HCT116 (cell line): ENCODE data around the gene GALNT2. TPM values are rescaled to one million over a fixed set of nuclear protein-coding genes. Genes with fewer than 3 reads are reported as not detected.

Experiments used
- ATAC-seq: fragments of 200-7000 bp; cut with Tn5 transposase; 2 replicates; pipeline ENCODE4 v1.9.1; 2020; ENCODE audit warnings: mild to moderate bottlenecking, moderate library complexity
- BruUV-seq: library from RNA; stranded (reverse); fragments of 400-500 nt; replicated peaks from 2 replicates; lab custom pipeline; 2021; lab: Mats Ljungman, UMichigan
- CTCF ChIA-PET: fragments of 300-600 bp; sonication (Branson Sonifier 250); formaldehyde crosslinking; loops from one replicate; lab custom pipeline; 2021; ENCODE audit warnings: antibody characterized with exemption; lab: Charles Lee
- POLR2A ChIA-PET: fragments of 300-600, 350-600 bp; sonication (Branson Sonifier 250); formaldehyde crosslinking; loops from one replicate; lab custom pipeline; 2021; ENCODE audit warnings: antibody characterized with exemption; lab: Charles Lee
- RAD21 ChIA-PET, 2 experiments: fragments of 300-600 bp; sonication (Branson Sonifier 250); formaldehyde crosslinking; loops; one replicate each; lab custom pipeline; 2023; ENCODE audit warnings: low total read pairs in 2 of 2; ENCODE audit not compliant: uncharacterized antibody in 2 of 2, unreplicated experiment in 2 of 2, low non-redundant PET in 1 of 2; lab: Charles Lee
- DNase-seq: peaks from one replicate; pipeline ENCODE4 v3.0.0-alpha.2; 2010; ENCODE audit warnings: low read depth, low spot score
- H2AFZ ChIP-seq: fragments of 200-600 bp; shearing (Covaris generic), sonication (generic); 2 replicates; pipeline ENCODE4 v1.6.1; 2017; ENCODE audit warnings: low read depth, mixed run types, mixed read lengths, antibody characterized with exemption, low read length; ENCODE audit not compliant: poor library complexity, severe bottlenecking
- H3K27ac ChIP-seq: 2 replicates; pipeline ENCODE4 v1.5.1; 2012; ENCODE audit warnings: low read depth, low read length
- H3K27me3 ChIP-seq: fragments of 200-600 bp; sonication (generic); 2 replicates; pipeline ENCODE4 v1.6.1; 2016; ENCODE audit warnings: mixed run types, low read length, mixed read lengths; ENCODE audit not compliant: insufficient read depth
- H3K36me3 ChIP-seq, 2 experiments: fragments of 200-500 bp in 1 of 2; fragments of 200-600 bp in 1 of 2; sonication (Bioruptor generic) in 1 of 2; sonication (generic) in 1 of 2; 2 replicates each; pipeline versions ENCODE4 v1.5.1 to v1.6.1; 2014 to 2016; ENCODE audit warnings: low read length in 2 of 2, inconsistent platforms in 1 of 2, mixed read lengths in 1 of 2, mixed run types in 1 of 2; ENCODE audit not compliant: insufficient read depth in 2 of 2, control insufficient read depth in 1 of 2
- H3K4me1 ChIP-seq, 2 experiments: fragments of 200-600 bp in 1 of 2; sonication (generic) in 1 of 2; 2 replicates each; pipeline versions ENCODE4 v1.5.1 to v1.6.1; 2012 to 2017; ENCODE audit warnings: low read length in 2 of 2, inconsistent platforms in 1 of 2, mild to moderate bottlenecking in 1 of 2, mixed read lengths in 1 of 2, mixed run types in 1 of 2, moderate library complexity in 1 of 2; ENCODE audit not compliant: insufficient read depth in 2 of 2, control insufficient read depth in 1 of 2
- H3K4me2 ChIP-seq: fragments of 200-600 bp; sonication (generic); 2 replicates; pipeline ENCODE4 v1.6.1; 2017; ENCODE audit warnings: mixed run types, low read length, mixed read lengths
- H3K4me3 ChIP-seq, 2 experiments: fragments of 200-600 bp in 1 of 2; sonication (generic) in 1 of 2; replicated peaks in 1 of 2; 2 replicates each; pipeline ENCODE4 v1.5.1; 2011 to 2016; ENCODE audit warnings: low read length in 2 of 2, control low read depth in 1 of 2, low read depth in 1 of 2, mild to moderate bottlenecking in 1 of 2, mixed read lengths in 1 of 2, mixed run types in 1 of 2
- H3K79me2 ChIP-seq: fragments of 200-600 bp; sonication (generic); 2 replicates; pipeline ENCODE4 v1.6.1; 2017; ENCODE audit warnings: mild to moderate bottlenecking, mixed run types, low read length, moderate library complexity, mixed read lengths; ENCODE audit not compliant: insufficient read depth
- H3K9ac ChIP-seq: fragments of 200-600 bp; sonication (generic); 2 replicates; pipeline ENCODE4 v1.6.1; 2016; ENCODE audit warnings: low read length, mixed read lengths
- H3K9me2 ChIP-seq: fragments of 200-600 bp; sonication (generic), shearing (Covaris generic); 2 replicates; pipeline ENCODE4 v1.6.1; 2017; ENCODE audit warnings: mixed run types, mild to moderate bottlenecking, moderate library complexity; ENCODE audit not compliant: insufficient read depth
- H3K9me3 ChIP-seq, 2 experiments: fragments of 200-500 bp in 1 of 2; fragments of 200-600 bp in 1 of 2; sonication (Bioruptor generic) in 1 of 2; sonication (generic) in 1 of 2; 2 replicates each; pipeline ENCODE4 v1.6.1; 2014 to 2017; ENCODE audit warnings: low read length in 2 of 2, mixed read lengths in 2 of 2, inconsistent platforms in 1 of 2, low read depth in 1 of 2, mild to moderate bottlenecking in 1 of 2, mixed run types in 1 of 2, moderate library complexity in 1 of 2; ENCODE audit not compliant: control insufficient read depth in 1 of 2, insufficient read depth in 1 of 2
- H4K20me1 ChIP-seq: fragments of 200-600 bp; sonication (generic), shearing (Covaris generic); 2 replicates; pipeline ENCODE4 v1.6.1; 2017; ENCODE audit warnings: mixed run types, mild to moderate bottlenecking, moderate library complexity; ENCODE audit not compliant: insufficient read depth
- CBX3 ChIP-seq: IDR thresholded peaks from 2 replicates; pipeline ENCODE4 v1.6.1; 2012; ENCODE audit warnings: low read depth
- EGR1 ChIP-seq: IDR thresholded peaks from 2 replicates; pipeline ENCODE4 v1.6.1; 2012; ENCODE audit warnings: low read depth
- ELF1 ChIP-seq: IDR thresholded peaks from 2 replicates; pipeline ENCODE4 v1.6.1; 2012; ENCODE audit warnings: low read depth, borderline replicate concordance
- JUND ChIP-seq: IDR thresholded peaks from 2 replicates; pipeline ENCODE4 v1.6.1; 2012
- POLR2A ChIP-seq: IDR thresholded peaks from 2 replicates; pipeline ENCODE4 v1.7.0; 2011; ENCODE audit warnings: borderline replicate concordance; ENCODE audit not compliant: insufficient read depth, insufficient read length; ENCODE audit errors: extremely low read depth
- SIN3A ChIP-seq: IDR thresholded peaks from 2 replicates; pipeline ENCODE4 v1.6.1; 2012; ENCODE audit warnings: low read depth
- SP1 ChIP-seq: IDR thresholded peaks from 2 replicates; pipeline ENCODE4 v1.6.1; 2012; ENCODE audit warnings: low read depth
- SRF ChIP-seq: IDR thresholded peaks from 2 replicates; pipeline ENCODE4 v1.6.1; 2012; ENCODE audit warnings: low read depth
- TCF7L2 ChIP-seq: IDR thresholded peaks from 2 replicates; pipeline ENCODE4 v1.7.0; 2011; ENCODE audit warnings: borderline replicate concordance, inconsistent platforms; ENCODE audit not compliant: insufficient read depth, insufficient read length; ENCODE audit errors: extremely low read depth
- ZBTB33 ChIP-seq: IDR thresholded peaks from 2 replicates; pipeline ENCODE4 v1.6.1; 2011; ENCODE audit warnings: mild to moderate bottlenecking, low read length, moderate library complexity; ENCODE audit not compliant: insufficient replicate concordance; ENCODE audit errors: extremely low read depth
- ZFX ChIP-seq: fragments of 450-650 bp; IDR thresholded peaks from 2 replicates; pipeline ENCODE4 v1.6.1; 2017
- intact Hi-C: fragments of 100-400 bp; cut with micrococcal nuclease; formaldehyde crosslinking; loops from 2 replicates; pipeline ENCODE4 v1.10.0; 2022
- total RNA-seq: library from RNA; stranded (reverse); gene quantifications from one replicate; pipeline ENCODE4 v1.2.1, GENCODE V29; 2021; ENCODE audit not compliant: unreplicated experiment
- TF ChIP-seq, protein P1 (sequence below): IDR thresholded peaks from 2 replicates; pipeline ENCODE4 v1.6.1; 2012; ENCODE audit warnings: low read depth

The GALNT2 gene
- total RNA-seq, 1 experiment from 2014 or later, result 40.8 TPM

DNA sequence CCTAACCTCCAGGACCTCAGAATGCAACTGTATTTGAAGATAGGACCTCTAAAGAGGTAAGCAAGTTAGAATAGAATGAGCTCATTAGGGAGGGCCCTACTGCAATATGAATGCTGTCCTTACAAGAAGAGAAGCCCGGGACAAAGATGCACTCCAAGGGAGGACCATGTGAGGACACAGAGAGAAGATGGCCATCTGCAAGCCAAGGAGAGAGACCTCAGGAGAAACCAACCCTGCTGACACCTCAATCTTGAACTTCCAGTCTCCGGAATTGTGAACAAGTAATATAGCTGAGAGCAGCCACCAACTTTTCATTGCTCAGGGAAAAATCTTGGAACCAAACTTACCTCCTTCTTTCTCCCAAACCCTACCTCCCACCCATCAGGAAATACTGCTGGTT lies 15.0 kb upstream of the GALNT2 start:
- RAD21 ChIA-PET, result no interaction called here
- H3K4me1 ChIP-seq, result peaks cover 0 to 5% of the 10 kb centered on the region in 2 experiments; a peak in 2 of 4 replicates
- H3K9me2 ChIP-seq, result no peaks in the 10 kb centered on the region
- H3K9me3 ChIP-seq, result no peaks in the 10 kb centered on the region
- CTCF ChIA-PET, result no interaction called here
- H4K20me1 ChIP-seq, result no peaks in the 10 kb centered on the region
- H3K9ac ChIP-seq, result no peak overlapping the region
- DNase-seq (no peak), ATAC-seq (no peak)
- H3K27me3 ChIP-seq, result peaks cover 9% of the 10 kb centered on the region
- no TSS peak for BruUV-seq
- no peaks in the 10 kb centered on the region for H3K36me3 ChIP-seq
- H2AFZ ChIP-seq, result no peak overlapping the region
- no peaks in the 10 kb centered on the region for H3K79me2 ChIP-seq
- no peak overlapping the region for H3K4me3 ChIP-seq
- intact Hi-C loops, result no loop called here
- no peak for TF ChIP-seq ELF1
- no peak for TF ChIP-seq ZBTB33
- no peak for TF ChIP-seq CBX3
- no peak for TF ChIP-seq SRF
- TF ChIP-seq EGR1, result no peak
- TF ChIP-seq POLR2A, result no peak
- TF ChIP-seq SIN3A, result no peak
- TF ChIP-seq SP1, result no peak
- TF ChIP-seq TCF7L2, result no peak
- TF ChIP-seq ZFX, result no peak
- TF ChIP-seq, protein P1, sequence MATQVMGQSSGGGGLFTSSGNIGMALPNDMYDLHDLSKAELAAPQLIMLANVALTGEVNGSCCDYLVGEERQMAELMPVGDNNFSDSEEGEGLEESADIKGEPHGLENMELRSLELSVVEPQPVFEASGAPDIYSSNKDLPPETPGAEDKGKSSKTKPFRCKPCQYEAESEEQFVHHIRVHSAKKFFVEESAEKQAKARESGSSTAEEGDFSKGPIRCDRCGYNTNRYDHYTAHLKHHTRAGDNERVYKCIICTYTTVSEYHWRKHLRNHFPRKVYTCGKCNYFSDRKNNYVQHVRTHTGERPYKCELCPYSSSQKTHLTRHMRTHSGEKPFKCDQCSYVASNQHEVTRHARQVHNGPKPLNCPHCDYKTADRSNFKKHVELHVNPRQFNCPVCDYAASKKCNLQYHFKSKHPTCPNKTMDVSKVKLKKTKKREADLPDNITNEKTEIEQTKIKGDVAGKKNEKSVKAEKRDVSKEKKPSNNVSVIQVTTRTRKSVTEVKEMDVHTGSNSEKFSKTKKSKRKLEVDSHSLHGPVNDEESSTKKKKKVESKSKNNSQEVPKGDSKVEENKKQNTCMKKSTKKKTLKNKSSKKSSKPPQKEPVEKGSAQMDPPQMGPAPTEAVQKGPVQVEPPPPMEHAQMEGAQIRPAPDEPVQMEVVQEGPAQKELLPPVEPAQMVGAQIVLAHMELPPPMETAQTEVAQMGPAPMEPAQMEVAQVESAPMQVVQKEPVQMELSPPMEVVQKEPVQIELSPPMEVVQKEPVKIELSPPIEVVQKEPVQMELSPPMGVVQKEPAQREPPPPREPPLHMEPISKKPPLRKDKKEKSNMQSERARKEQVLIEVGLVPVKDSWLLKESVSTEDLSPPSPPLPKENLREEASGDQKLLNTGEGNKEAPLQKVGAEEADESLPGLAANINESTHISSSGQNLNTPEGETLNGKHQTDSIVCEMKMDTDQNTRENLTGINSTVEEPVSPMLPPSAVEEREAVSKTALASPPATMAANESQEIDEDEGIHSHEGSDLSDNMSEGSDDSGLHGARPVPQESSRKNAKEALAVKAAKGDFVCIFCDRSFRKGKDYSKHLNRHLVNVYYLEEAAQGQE, result no peak
- TF ChIP-seq JUND, result no peak
- H3K27ac ChIP-seq, result no peak overlapping the region
- POLR2A ChIA-PET, result no interaction called here
- H3K4me2 ChIP-seq, result no peak overlapping the region
